ENCODE results near the gene WWC2.
"Not testable (repeated sequence)": the region's sequence is repeated elsewhere in the genome, so short reads cannot be mapped to it uniquely, and the experiment has no call there.

WWC2 gene

GRCh38 chr4:183321516-183321915, 222.5 kb downstream of the WWC2 start:
- no peak for TF ChIP-seq CTCF (conservative IDR thresholded peaks at IDR 0.05; ENCODE audit: low read depth, low read length)
- DNase-seq (ENCODE audit: low read depth) = no peak
- no peak overlapping the region for H3K4me3 ChIP-seq (ENCODE audit: low read length)

GRCh38 chr4:183322326-183322725, 223.3 kb downstream of the WWC2 start, which contains the start of gene CLDN24:
TSS of gene CLDN24 (minus strand) at chr4:183322426. CDS start at chr4:183322426, 0 bp downstream.
- DNase-seq (ENCODE audit: low read depth) = no peak
- H3K4me3 ChIP-seq (ENCODE audit: low read length) = no peak within 1 kb of the TSS
- no peak for TF ChIP-seq CTCF (conservative IDR thresholded peaks at IDR 0.05; ENCODE audit: low read depth, low read length)

GRCh38 chr4:183323295-183323694, 224.2 kb downstream of the WWC2 start:
- no peak for TF ChIP-seq CTCF (conservative IDR thresholded peaks at IDR 0.05; ENCODE audit: low read depth, low read length)
- no peak for DNase-seq (ENCODE audit: low read depth)
- H3K4me3 ChIP-seq (ENCODE audit: low read length) = no peak overlapping the region

- not testable (repeated sequence) for DNase-seq (ENCODE audit: low read depth); H3K4me3 ChIP-seq (ENCODE audit: low read length)
These were observed 225.0 kb downstream of the WWC2 start for GRCh38 chr4:183324056-183324455.

GRCh38 chr4:183324619-183325018, 225.6 kb downstream of the WWC2 start:
- DNase-seq (ENCODE audit: low read depth) = no peak
- TF ChIP-seq CTCF (conservative IDR thresholded peaks at IDR 0.05; ENCODE audit: low read depth, low read length) = no peak
- H3K4me3 ChIP-seq (ENCODE audit: low read length) = no peak overlapping the region

GRCh38 chr4:183326387-183326786, 227.3 kb downstream of the WWC2 start:
- H3K4me3 ChIP-seq (ENCODE audit: low read length); DNase-seq (ENCODE audit: low read depth): not testable (repeated sequence)

- no peak for DNase-seq (ENCODE audit: low read depth)
- no peak for TF ChIP-seq CTCF (conservative IDR thresholded peaks at IDR 0.05; ENCODE audit: low read depth, low read length)
- H3K4me3 ChIP-seq (ENCODE audit: low read length) = no peak overlapping the region
These were observed 227.8 kb downstream of the WWC2 start for GRCh38 chr4:183326853-183327252.

GRCh38 chr4:183327827-183328226, 228.8 kb downstream of the WWC2 start:
- DNase-seq (ENCODE audit: low read depth) = no peak
- H3K4me3 ChIP-seq (ENCODE audit: low read length) = no peak overlapping the region
- TF ChIP-seq CTCF (conservative IDR thresholded peaks at IDR 0.05; ENCODE audit: low read depth, low read length) = no peak
